ENCODE measurements around the gene HDAC4. TPM values are rescaled to one million over a fixed set of nuclear protein-coding genes. Genes with fewer than 3 reads are reported as not detected.

The HDAC4 gene
- total RNA-seq, 1 experiment from 2014 or later, result 32.0 TPM

GRCh38 chr2:239266434-239266766, 134.4 kb downstream of the HDAC4 start:
- H3K4me3 Mint-ChIP-seq, result no peak overlapping the region
- Histone ChIP-seq H2BK20ac (ENCODE audit: low read depth, low read length, poor library complexity, severe bottlenecking) (no peak overlapping the region), H4K20me1 (ENCODE audit: control insufficient read depth, insufficient read depth, insufficient read length) (no peaks in the 10 kb centered on the region), H4K91ac (ENCODE audit: insufficient read length, low read depth, low read length) (no peak overlapping the region), H3K27ac (ENCODE audit: insufficient read length, low read depth, low read length) (no peak overlapping the region), H3K4ac (ENCODE audit: low read depth, low read length) (no peak overlapping the region), H3K4me1 (ENCODE audit: insufficient read depth, low read length) (peaks cover 6% of the 10 kb centered on the region; the same call in 1 of the 2 replicates), H3K79me1 (ENCODE audit: insufficient read depth, low read depth, low read length, poor library complexity, severe bottlenecking) (peaks cover 10% of the 10 kb centered on the region), H4K5ac (ENCODE audit: insufficient read length, low read depth, low read length) (no peak overlapping the region), H3K56ac (ENCODE audit: insufficient read length, low read depth, low read length) (no peak overlapping the region), H2AFZ (ENCODE audit: low read length) (no peak overlapping the region), H3K4me2 (ENCODE audit: insufficient read depth, insufficient read length, low read length) (no peak overlapping the region), H2BK5ac (ENCODE audit: insufficient read length, low read length) (no peak overlapping the region), H2BK120ac (ENCODE audit: low read depth, low read length, poor library complexity, severe bottlenecking) (no peak overlapping the region), H3K23me2 (ENCODE audit: insufficient read length, low read depth, low read length, poor library complexity, severe bottlenecking) (no peaks in the 10 kb centered on the region), H3K23ac (ENCODE audit: insufficient read length, low read depth, low read length) (no peak overlapping the region), H3K18ac (ENCODE audit: insufficient read length, low read depth, low read length) (no peak overlapping the region), H3K27me3 (ENCODE audit: insufficient read depth, low read length) (no peaks in the 10 kb centered on the region; the same call in 1 of the 2 replicates), H2BK12ac (ENCODE audit: insufficient read length, low read depth, low read length) (no peak overlapping the region), H3K79me2 (ENCODE audit: insufficient read depth, low read length) (peaks cover 13% of the 10 kb centered on the region; the same call in 1 of the 2 replicates), H2AK5ac (ENCODE audit: insufficient read length, low read length) (no peak overlapping the region), H3K9me3 (ENCODE audit: control insufficient read depth, low read depth, low read length) (no peaks in the 10 kb centered on the region), H3K14ac (ENCODE audit: insufficient read depth, low read length) (peak overlapping the region; percentile 8; the same call in 1 of the 2 replicates), H2BK15ac (ENCODE audit: low read depth, low read length) (no peak overlapping the region), H4K8ac (replicated peaks; ENCODE audit: insufficient read length, low read depth, low read length) (no peak overlapping the region), H3K9ac (ENCODE audit: extremely low read depth, insufficient read length, low read length) (no peak overlapping the region), H3T11ph (ENCODE audit: low read length) (no peak overlapping the region)
- DNase-seq, result no peak
- H3K27ac Mint-ChIP-seq, result peak overlapping the region in 1 of 3 experiments; percentile 73; a peak in 2 of 7 replicates
- H3K9me3 Mint-ChIP-seq, result no peaks in the 10 kb centered on the region
- H3K36me3 Mint-ChIP-seq (ENCODE audit: insufficient read depth in 1 of 3, low read depth in 3 of 3), result no peaks in the 10 kb centered on the region; a peak in 2 of 7 replicates
- TF ChIP-seq CTCF (conservative IDR thresholded peaks at IDR 0.05), result no peak
- no CpG with 5 or more reads among the region's 4 CpGs for WGBS (ENCODE audit: extremely low coverage, insufficient read length, low lambda C conversion rate)
- peaks cover 47 to 57% of the 10 kb centered on the region in 2 experiments for H3K4me1 Mint-ChIP-seq
- H3K27me3 Mint-ChIP-seq (ENCODE audit: low read depth), result no peaks in the 10 kb centered on the region
